ENCODE measurements around the gene TPRA1. TPM values are rescaled to one million over a fixed set of nuclear protein-coding genes. Genes with fewer than 3 reads are reported as not detected.
"Not testable (repeated sequence)": the region's sequence is repeated elsewhere in the genome, so short reads cannot be mapped to it uniquely, and the experiment has no call there.

Gene TPRA1
- polyA plus RNA-seq, 4 donors: 23.7 to 26.1 (median 25.7) TPM

- DNase-seq (no peak), FAIRE-seq (no peak)
- peaks cover 0 to 71% (median 3%) of the 10 kb centered on the region in 3 donors for H3K36me3 ChIP-seq (ENCODE audit: control insufficient read depth in 3 of 3, insufficient read depth in 2 of 3, low read depth in 1 of 3, low read length in 3 of 3)
- no peak overlapping the region for H3K4me3 ChIP-seq (ENCODE audit: low read depth in 1 of 3, low read length in 3 of 3)
- no peaks in the 10 kb centered on the region for H3K27me3 ChIP-seq (ENCODE audit: control insufficient read depth in 3 of 3, insufficient read depth in 3 of 3, low read length in 3 of 3)
- no peaks in the 10 kb centered on the region for H3K9me3 ChIP-seq (ENCODE audit: control insufficient read depth in 2 of 2, insufficient read depth in 1 of 2, low read depth in 1 of 2, low read length in 1 of 2)
- H3K27ac ChIP-seq (ENCODE audit: low read depth in 1 of 3, low read length in 2 of 3): no peak overlapping the region
- no peaks in the 10 kb centered on the region for H3K4me1 ChIP-seq (ENCODE audit: control insufficient read depth in 3 of 3, insufficient read depth in 2 of 3, low read depth in 1 of 3, low read length in 2 of 3)
- 91 to 95% (median 93%) methylated on average over 8 of the region's 8 CpGs for WGBS, 3 donors
These were observed 20.7 kb upstream of the TPRA1 start for GRCh38 chr3:127611251-127611650.

- no peak overlapping the region for H3K4me3 ChIP-seq (ENCODE audit: low read depth in 1 of 3, low read length in 3 of 3)
- no peaks in the 10 kb centered on the region for H3K4me1 ChIP-seq (ENCODE audit: control insufficient read depth in 3 of 3, insufficient read depth in 2 of 3, low read depth in 1 of 3, low read length in 2 of 3)
- H3K9me3 ChIP-seq (ENCODE audit: control insufficient read depth in 2 of 2, insufficient read depth in 1 of 2, low read depth in 1 of 2, low read length in 1 of 2): no peaks in the 10 kb centered on the region
- H3K27me3 ChIP-seq (ENCODE audit: control insufficient read depth in 3 of 3, insufficient read depth in 3 of 3, low read length in 3 of 3): no peaks in the 10 kb centered on the region
- FAIRE-seq (no peak), DNase-seq (no peak)
- H3K36me3 ChIP-seq (ENCODE audit: control insufficient read depth in 3 of 3, insufficient read depth in 2 of 3, low read depth in 1 of 3, low read length in 3 of 3): peaks cover 0 to 75% (median 3%) of the 10 kb centered on the region in 3 donors
- WGBS, 3 donors: 80 to 85% (median 84%) methylated on average over 5 of the region's 5 CpGs
- H3K27ac ChIP-seq (ENCODE audit: low read depth in 1 of 3, low read length in 2 of 3): no peak overlapping the region
These were observed 19.6 kb upstream of the TPRA1 start for GRCh38 chr3:127610105-127610504.

DNA sequence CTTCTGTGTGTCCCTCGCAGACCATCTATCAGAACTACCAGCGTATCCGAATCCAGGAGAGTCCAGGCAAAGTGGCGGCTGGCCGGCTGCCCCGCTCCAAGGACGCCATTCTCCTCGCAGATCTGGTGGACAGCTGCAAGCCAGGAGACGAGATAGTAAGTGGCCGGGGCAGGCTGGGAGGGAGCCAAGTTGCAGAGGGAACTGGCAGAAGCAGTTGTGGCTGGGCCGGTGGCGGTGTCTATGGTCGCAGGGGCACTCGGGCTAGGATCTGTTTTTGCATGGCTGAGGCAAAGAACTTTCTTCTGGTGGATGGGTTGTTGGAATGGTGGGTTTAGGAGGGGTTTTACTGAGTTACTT is 17.8 kb upstream of the TPRA1 start:
- FAIRE-seq: no peak
- WGBS, 3 donors: 92 to 96% (median 93%) methylated on average over 14 of the region's 14 CpGs
- peaks cover 0 to 78% (median 3%) of the 10 kb centered on the region in 3 donors for H3K36me3 ChIP-seq (ENCODE audit: control insufficient read depth in 3 of 3, insufficient read depth in 2 of 3, low read depth in 1 of 3, low read length in 3 of 3)

GRCh38 chr3:127607675-127608361 is 17.3 kb upstream of the TPRA1 start:
- Histone ChIP-seq H3K27me3 (ENCODE audit: control insufficient read depth in 3 of 3, insufficient read depth in 3 of 3, low read length in 3 of 3) (no peaks in the 10 kb centered on the region), H3K4me1 (ENCODE audit: control insufficient read depth in 3 of 3, insufficient read depth in 2 of 3, low read depth in 1 of 3, low read length in 2 of 3) (no peaks in the 10 kb centered on the region), H3K9me3 (ENCODE audit: control insufficient read depth in 2 of 2, insufficient read depth in 1 of 2, low read depth in 1 of 2, low read length in 1 of 2) (no peaks in the 10 kb centered on the region), H3K27ac (ENCODE audit: low read depth in 1 of 3, low read length in 2 of 3) (no peak overlapping the region), H3K36me3 (ENCODE audit: control insufficient read depth in 3 of 3, insufficient read depth in 2 of 3, low read depth in 1 of 3, low read length in 3 of 3) (peaks cover 0 to 76% (median 3%) of the 10 kb centered on the region in 3 donors), H3K4me3 (ENCODE audit: low read depth in 1 of 3, low read length in 3 of 3) (no peak overlapping the region)
- WGBS, 3 donors: 89 to 93% (median 89%) methylated on average over 7 of the region's 7 CpGs
- DNase-seq (no peak), FAIRE-seq (no peak)

More for the DNA sequence above, 17.8 kb upstream of the TPRA1 start:
- Histone ChIP-seq H3K9me3 (ENCODE audit: control insufficient read depth in 2 of 2, insufficient read depth in 1 of 2, low read depth in 1 of 2, low read length in 1 of 2) (no peaks in the 10 kb centered on the region), H3K4me1 (ENCODE audit: control insufficient read depth in 3 of 3, insufficient read depth in 2 of 3, low read depth in 1 of 3, low read length in 2 of 3) (no peaks in the 10 kb centered on the region), H3K4me3 (ENCODE audit: low read depth in 1 of 3, low read length in 3 of 3) (no peak overlapping the region), H3K27ac (ENCODE audit: low read depth in 1 of 3, low read length in 2 of 3) (no peak overlapping the region), H3K27me3 (ENCODE audit: control insufficient read depth in 3 of 3, insufficient read depth in 3 of 3, low read length in 3 of 3) (no peaks in the 10 kb centered on the region)
- no peak for DNase-seq

GRCh38 chr3:127606981-127607595 is 16.6 kb upstream of the TPRA1 start:
- H3K36me3 ChIP-seq (ENCODE audit: control insufficient read depth in 3 of 3, insufficient read depth in 2 of 3, low read depth in 1 of 3, low read length in 3 of 3): peaks cover 0 to 75% (median 3%) of the 10 kb centered on the region in 3 donors
- FAIRE-seq (no peak), DNase-seq (no peak)
- H3K4me1 ChIP-seq (ENCODE audit: control insufficient read depth in 3 of 3, insufficient read depth in 2 of 3, low read depth in 1 of 3, low read length in 2 of 3): no peaks in the 10 kb centered on the region
- 91 to 94% (median 93%) methylated on average over 17 of the region's 17 CpGs for WGBS, 3 donors
- H3K27ac ChIP-seq (ENCODE audit: low read depth in 1 of 3, low read length in 2 of 3): no peak overlapping the region
- H3K27me3 ChIP-seq (ENCODE audit: control insufficient read depth in 3 of 3, insufficient read depth in 3 of 3, low read length in 3 of 3): no peaks in the 10 kb centered on the region
- no peak overlapping the region for H3K4me3 ChIP-seq (ENCODE audit: low read depth in 1 of 3, low read length in 3 of 3)
- H3K9me3 ChIP-seq (ENCODE audit: control insufficient read depth in 2 of 2, insufficient read depth in 1 of 2, low read depth in 1 of 2, low read length in 1 of 2): no peaks in the 10 kb centered on the region

DNA sequence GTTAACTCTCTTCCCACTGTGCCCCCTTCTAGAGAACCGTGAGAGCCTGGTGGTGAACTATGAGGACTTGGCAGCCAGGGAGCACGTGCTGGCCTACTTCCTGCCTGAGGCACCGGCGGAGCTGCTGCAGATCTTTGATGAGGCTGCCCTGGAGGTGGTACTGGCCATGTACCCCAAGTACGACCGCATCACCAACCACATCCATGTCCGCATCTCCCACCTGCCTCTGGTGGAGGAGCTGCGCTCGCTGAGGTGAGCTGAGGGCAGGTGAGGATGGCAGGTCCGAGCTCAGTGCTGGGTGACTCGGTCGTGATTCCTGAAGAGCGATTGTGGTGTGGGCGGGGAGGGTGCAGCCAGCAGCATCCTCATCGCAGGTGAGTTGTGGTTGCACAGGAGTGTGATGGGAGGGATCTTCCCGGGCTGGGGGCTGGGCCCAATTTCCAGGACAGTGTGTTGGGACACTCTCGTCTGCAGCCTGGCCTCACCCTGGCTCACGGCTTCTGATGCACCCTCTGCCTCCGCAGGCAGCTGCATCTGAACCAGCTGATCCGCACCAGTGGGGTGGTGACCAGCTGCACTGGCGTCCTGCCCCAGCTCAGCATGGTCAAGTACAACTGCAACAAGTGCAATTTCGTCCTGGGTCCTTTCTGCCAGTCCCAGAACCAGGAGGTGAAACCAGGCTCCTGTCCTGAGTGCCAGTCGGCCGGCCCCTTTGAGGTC is 15.7 kb upstream of the TPRA1 start:
- FAIRE-seq (no peak), DNase-seq (no peak)
- Histone ChIP-seq H3K36me3 (ENCODE audit: control insufficient read depth in 3 of 3, insufficient read depth in 2 of 3, low read depth in 1 of 3, low read length in 3 of 3) (peaks cover 0 to 73% (median 3%) of the 10 kb centered on the region in 3 donors), H3K9me3 (ENCODE audit: control insufficient read depth in 2 of 2, insufficient read depth in 1 of 2, low read depth in 1 of 2, low read length in 1 of 2) (no peaks in the 10 kb centered on the region), H3K27me3 (ENCODE audit: control insufficient read depth in 3 of 3, insufficient read depth in 3 of 3, low read length in 3 of 3) (no peaks in the 10 kb centered on the region), H3K4me1 (ENCODE audit: control insufficient read depth in 3 of 3, insufficient read depth in 2 of 3, low read depth in 1 of 3, low read length in 2 of 3) (no peaks in the 10 kb centered on the region), H3K27ac (ENCODE audit: low read depth in 1 of 3, low read length in 2 of 3) (no peak overlapping the region), H3K4me3 (ENCODE audit: low read depth in 1 of 3, low read length in 3 of 3) (no peak overlapping the region)
- WGBS, 3 donors: 91 to 94% (median 91%) methylated on average over 24 of the region's 24 CpGs

DNA sequence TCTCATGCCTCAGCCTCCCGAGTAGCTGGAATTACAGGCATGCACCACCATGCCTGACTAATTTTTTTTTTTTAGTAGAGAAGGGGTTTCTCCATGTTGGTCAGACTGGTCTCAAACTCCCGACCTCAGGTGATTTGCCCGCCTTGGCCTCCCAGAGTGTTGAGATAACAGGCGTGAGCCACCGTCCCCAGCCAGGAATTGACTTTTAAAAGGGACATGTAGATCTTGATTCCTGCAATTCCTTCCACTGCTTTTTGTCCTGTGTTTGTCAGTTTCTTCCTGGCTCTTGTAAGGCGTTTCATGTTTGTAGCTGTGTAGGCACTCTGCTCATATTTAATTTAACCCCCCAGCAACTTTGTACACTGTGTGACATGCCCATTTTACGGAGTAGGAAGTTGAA is 15.0 kb upstream of the TPRA1 start:
- not testable (repeated sequence) for H3K4me3 ChIP-seq (ENCODE audit: low read depth in 1 of 3, low read length in 3 of 3); FAIRE-seq; DNase-seq; H3K4me1 ChIP-seq (ENCODE audit: control insufficient read depth in 3 of 3, insufficient read depth in 2 of 3, low read depth in 1 of 3, low read length in 2 of 3); H3K27me3 ChIP-seq (ENCODE audit: control insufficient read depth in 3 of 3, insufficient read depth in 3 of 3, low read length in 3 of 3); H3K9me3 ChIP-seq (ENCODE audit: control insufficient read depth in 2 of 2, insufficient read depth in 1 of 2, low read depth in 1 of 2, low read length in 1 of 2); H3K27ac ChIP-seq (ENCODE audit: low read depth in 1 of 3, low read length in 2 of 3)
- H3K36me3 ChIP-seq (ENCODE audit: control insufficient read depth in 3 of 3, insufficient read depth in 2 of 3, low read depth in 1 of 3, low read length in 3 of 3): peaks cover 0 to 66% (median 3%) of the 10 kb centered on the region in 3 donors
- 93 to 94% (median 93%) methylated on average over 7 of the region's 7 CpGs for WGBS, 3 donors

DNA sequence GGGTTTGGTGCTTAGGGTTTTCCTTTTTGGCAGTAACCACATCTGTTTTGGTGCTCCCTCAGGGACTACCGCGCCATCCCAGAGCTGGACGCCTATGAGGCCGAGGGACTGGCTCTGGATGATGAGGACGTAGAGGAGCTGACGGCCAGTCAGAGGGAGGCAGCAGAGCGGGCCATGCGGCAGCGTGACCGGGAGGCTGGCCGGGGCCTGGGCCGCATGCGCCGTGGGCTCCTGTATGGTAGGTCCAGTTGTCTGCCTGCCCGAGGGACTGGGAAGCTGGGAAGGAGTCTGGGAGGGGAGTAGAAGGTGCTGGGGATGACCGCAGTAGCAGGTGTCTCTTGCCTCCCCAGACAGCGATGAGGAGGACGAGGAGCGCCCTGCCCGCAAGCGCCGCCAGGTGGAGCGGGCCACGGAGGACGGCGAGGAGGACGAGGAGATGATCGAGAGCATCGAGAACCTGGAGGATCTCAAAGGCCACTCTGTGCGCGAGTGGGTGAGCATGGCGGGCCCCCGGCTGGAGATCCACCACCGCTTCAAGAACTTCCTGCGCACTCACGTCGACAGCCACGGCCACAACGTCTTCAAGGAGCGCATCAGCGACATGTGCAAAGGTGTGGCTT is 14.1 kb upstream of the TPRA1 start:
- no peak overlapping the region for H3K27ac ChIP-seq (ENCODE audit: low read depth in 1 of 3, low read length in 2 of 3)
- H3K9me3 ChIP-seq (ENCODE audit: control insufficient read depth in 2 of 2, insufficient read depth in 1 of 2, low read depth in 1 of 2, low read length in 1 of 2): no peaks in the 10 kb centered on the region
- peaks cover 0 to under 1% (median 0%) of the 10 kb centered on the region in 3 donors for H3K4me1 ChIP-seq (ENCODE audit: control insufficient read depth in 3 of 3, insufficient read depth in 2 of 3, low read depth in 1 of 3, low read length in 2 of 3)
- FAIRE-seq: no peak
- H3K4me3 ChIP-seq (ENCODE audit: low read depth in 1 of 3, low read length in 3 of 3): no peak overlapping the region
- WGBS, 3 donors: 93 to 96% (median 95%) methylated on average over 39 to 41 of the region's 41 CpGs
- peaks cover 0 to 63% (median 3%) of the 10 kb centered on the region in 3 donors for H3K36me3 ChIP-seq (ENCODE audit: control insufficient read depth in 3 of 3, insufficient read depth in 2 of 3, low read depth in 1 of 3, low read length in 3 of 3)
- no peaks in the 10 kb centered on the region for H3K27me3 ChIP-seq (ENCODE audit: control insufficient read depth in 3 of 3, insufficient read depth in 3 of 3, low read length in 3 of 3)
- DNase-seq: no peak
